Measurements from ENCODE around the gene SPEF2. TPM values are rescaled to one million over a fixed set of nuclear protein-coding genes. Genes with fewer than 3 reads are reported as not detected.

Gene SPEF2
- total RNA-seq, 1 donor from 2014 or later, result 0.96 TPM

- no peaks in the 10 kb centered on the region for H3K9me3 Mint-ChIP-seq (ENCODE audit: unreplicated experiment)
- H3K27me3 Mint-ChIP-seq (ENCODE audit: unreplicated experiment), result no peaks in the 10 kb centered on the region
- H3K4me3 Mint-ChIP-seq (ENCODE audit: unreplicated experiment), result no peak overlapping the region
- no peak for TF ChIP-seq CTCF (IDR thresholded peaks at IDR 0.05; ENCODE audit: partially characterized antibody, unreplicated experiment)
- no peak overlapping the region for H3K27ac Mint-ChIP-seq (ENCODE audit: unreplicated experiment)
- no peaks in the 10 kb centered on the region for H3K36me3 Mint-ChIP-seq (ENCODE audit: unreplicated experiment)
- no peak for DNase-seq
- H3K4me1 Mint-ChIP-seq (ENCODE audit: low read depth, unreplicated experiment), result no peaks in the 10 kb centered on the region
Observed at GRCh38 chr5:35860686-35861085, 243.0 kb downstream of the SPEF2 start.

GRCh38 chr5:35861718-35862117 lies 244.1 kb downstream of the SPEF2 start:
- no peak for TF ChIP-seq CTCF (IDR thresholded peaks at IDR 0.05; ENCODE audit: partially characterized antibody, unreplicated experiment)
- H3K27me3 Mint-ChIP-seq (ENCODE audit: unreplicated experiment), result no peaks in the 10 kb centered on the region
- no peak overlapping the region for H3K4me3 Mint-ChIP-seq (ENCODE audit: unreplicated experiment)
- no peaks in the 10 kb centered on the region for H3K9me3 Mint-ChIP-seq (ENCODE audit: unreplicated experiment)
- no peak overlapping the region for H3K27ac Mint-ChIP-seq (ENCODE audit: unreplicated experiment)
- no peaks in the 10 kb centered on the region for H3K36me3 Mint-ChIP-seq (ENCODE audit: unreplicated experiment)
- no peaks in the 10 kb centered on the region for H3K4me1 Mint-ChIP-seq (ENCODE audit: low read depth, unreplicated experiment)
- DNase-seq, result no peak

- H3K4me1 Mint-ChIP-seq (ENCODE audit: low read depth, unreplicated experiment), result no peaks in the 10 kb centered on the region
- no peaks in the 10 kb centered on the region for H3K36me3 Mint-ChIP-seq (ENCODE audit: unreplicated experiment)
- DNase-seq, result no peak
- no peak for TF ChIP-seq CTCF (IDR thresholded peaks at IDR 0.05; ENCODE audit: partially characterized antibody, unreplicated experiment)
- H3K9me3 Mint-ChIP-seq (ENCODE audit: unreplicated experiment), result no peaks in the 10 kb centered on the region
- H3K4me3 Mint-ChIP-seq (ENCODE audit: unreplicated experiment), result no peak overlapping the region
- H3K27ac Mint-ChIP-seq (ENCODE audit: unreplicated experiment), result no peak overlapping the region
- H3K27me3 Mint-ChIP-seq (ENCODE audit: unreplicated experiment), result no peaks in the 10 kb centered on the region
Observed at GRCh38 chr5:35862126-35862525, 244.5 kb downstream of the SPEF2 start.

- Mint-ChIP-seq H3K36me3 (ENCODE audit: unreplicated experiment) (no peaks in the 10 kb centered on the region), H3K4me3 (ENCODE audit: unreplicated experiment) (no peak overlapping the region), H3K27me3 (ENCODE audit: unreplicated experiment) (no peaks in the 10 kb centered on the region), H3K27ac (ENCODE audit: unreplicated experiment) (no peak overlapping the region), H3K4me1 (ENCODE audit: low read depth, unreplicated experiment) (no peaks in the 10 kb centered on the region), H3K9me3 (ENCODE audit: unreplicated experiment) (no peaks in the 10 kb centered on the region)
- no peak for TF ChIP-seq CTCF (IDR thresholded peaks at IDR 0.05; ENCODE audit: partially characterized antibody, unreplicated experiment)
- DNase-seq, result no peak
Observed at GRCh38 chr5:35863159-35863558, 245.5 kb downstream of the SPEF2 start.

Other genes with a start within 250 kb of the SPEF2 start
- not detected for gene IL7R, start 239.0 kb downstream of the SPEF2 start, total RNA-seq (ENCODE audit: unreplicated experiment)

All from glutamatergic neuron (in vitro differentiated cells).